ENCODE results near the gene HAUS8. TPM values are rescaled to one million over a fixed set of nuclear protein-coding genes. Genes with fewer than 3 reads are reported as not detected.

HAUS8 gene
- total RNA-seq, 1 experiment from 2014 or later = 19.1 TPM

DNA sequence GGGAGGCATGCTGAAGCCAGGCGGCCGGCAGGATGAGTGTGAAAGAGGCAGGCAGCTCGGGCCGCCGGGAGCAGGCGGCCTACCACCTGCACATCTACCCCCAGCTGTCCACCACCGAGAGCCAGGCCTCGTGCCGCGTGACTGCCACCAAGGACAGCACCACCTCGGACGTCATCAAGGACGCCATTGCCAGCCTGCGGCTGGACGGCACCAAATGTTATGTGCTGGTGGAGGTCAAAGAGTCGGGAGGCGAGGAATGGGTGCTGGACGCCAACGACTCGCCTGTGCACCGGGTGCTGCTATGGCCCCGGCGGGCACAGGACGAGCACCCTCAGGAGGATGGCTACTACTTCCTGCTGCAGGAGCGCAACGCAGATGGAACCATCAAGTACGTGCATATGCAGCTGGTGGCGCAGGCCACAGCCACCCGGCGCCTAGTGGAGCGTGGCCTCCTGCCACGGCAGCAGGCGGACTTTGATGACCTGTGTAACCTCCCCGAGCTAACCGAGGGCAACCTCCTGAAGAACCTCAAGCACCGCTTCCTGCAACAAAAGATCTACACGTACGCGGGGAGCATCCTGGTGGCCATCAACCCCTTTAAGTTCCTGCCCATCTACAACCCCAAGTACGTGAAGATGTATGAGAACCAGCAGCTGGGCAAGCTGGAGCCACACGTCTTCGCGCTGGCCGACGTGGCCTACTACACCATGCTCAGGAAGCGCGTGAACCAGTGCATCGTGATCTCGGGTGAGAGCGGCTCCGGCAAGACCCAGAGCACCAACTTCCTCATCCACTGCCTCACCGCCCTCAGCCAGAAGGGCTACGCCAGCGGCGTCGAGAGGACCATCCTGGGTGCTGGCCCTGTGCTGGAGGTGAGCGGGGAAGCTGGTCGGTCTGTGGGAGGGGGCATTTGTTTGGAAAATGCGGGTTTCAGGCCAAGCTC is 26.7 kb upstream of the HAUS8 start:
- Histone ChIP-seq H3K27ac (ENCODE audit: low read length) (no peak overlapping the region), H3K27me3 (ENCODE audit: low read length) (no peaks in the 10 kb centered on the region), H3K36me3 (ENCODE audit: low read depth, low read length) (peaks cover 20% of the 10 kb centered on the region), H3F3A (ENCODE audit: low read length, unreplicated experiment) (no peaks in the 10 kb centered on the region), H2AFZ (ENCODE audit: low read length) (no peak overlapping the region), H3K9ac (ENCODE audit: low read length) (no peak overlapping the region), H3K4me1 (ENCODE audit: insufficient read depth, low read length) (peaks cover 11% of the 10 kb centered on the region), H3K9me2 (replicated peaks; ENCODE audit: low read length) (no peaks in the 10 kb centered on the region), H3K79me2 (ENCODE audit: low read length) (peaks cover 43% of the 10 kb centered on the region), H3K9me3 (ENCODE audit: low read length) (no peaks in the 10 kb centered on the region), H3K4me2 (ENCODE audit: low read length) (no peak overlapping the region), H3K4me3 (ENCODE audit: low read length) (no peak overlapping the region), H4K20me1 (ENCODE audit: low read length) (no peaks in the 10 kb centered on the region)
- ChIA-PET CTCF (no interaction called here), POLR2A (ENCODE audit: unreplicated experiment) (no interaction called here)
- TF ChIP-seq, protein P1, sequence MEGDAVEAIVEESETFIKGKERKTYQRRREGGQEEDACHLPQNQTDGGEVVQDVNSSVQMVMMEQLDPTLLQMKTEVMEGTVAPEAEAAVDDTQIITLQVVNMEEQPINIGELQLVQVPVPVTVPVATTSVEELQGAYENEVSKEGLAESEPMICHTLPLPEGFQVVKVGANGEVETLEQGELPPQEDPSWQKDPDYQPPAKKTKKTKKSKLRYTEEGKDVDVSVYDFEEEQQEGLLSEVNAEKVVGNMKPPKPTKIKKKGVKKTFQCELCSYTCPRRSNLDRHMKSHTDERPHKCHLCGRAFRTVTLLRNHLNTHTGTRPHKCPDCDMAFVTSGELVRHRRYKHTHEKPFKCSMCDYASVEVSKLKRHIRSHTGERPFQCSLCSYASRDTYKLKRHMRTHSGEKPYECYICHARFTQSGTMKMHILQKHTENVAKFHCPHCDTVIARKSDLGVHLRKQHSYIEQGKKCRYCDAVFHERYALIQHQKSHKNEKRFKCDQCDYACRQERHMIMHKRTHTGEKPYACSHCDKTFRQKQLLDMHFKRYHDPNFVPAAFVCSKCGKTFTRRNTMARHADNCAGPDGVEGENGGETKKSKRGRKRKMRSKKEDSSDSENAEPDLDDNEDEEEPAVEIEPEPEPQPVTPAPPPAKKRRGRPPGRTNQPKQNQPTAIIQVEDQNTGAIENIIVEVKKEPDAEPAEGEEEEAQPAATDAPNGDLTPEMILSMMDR (conservative IDR thresholded peaks at IDR 0.05; ENCODE audit: low read depth, low read length) = no peak
- no peak for TF ChIP-seq EZH2phosphoT487 (IDR thresholded peaks at IDR 0.05; ENCODE audit: borderline replicate concordance, low read length)
- TF ChIP-seq EZH2 (IDR thresholded peaks at IDR 0.05; ENCODE audit: low read length, unreplicated experiment) = no peak
- ATAC-seq = no peak
- TSS peak; percentile 38 for BruUV-seq (replicated peaks)
- intact Hi-C loops (cut with micrococcal nuclease) = no loop called here
- no peak for DNase-seq

DNA sequence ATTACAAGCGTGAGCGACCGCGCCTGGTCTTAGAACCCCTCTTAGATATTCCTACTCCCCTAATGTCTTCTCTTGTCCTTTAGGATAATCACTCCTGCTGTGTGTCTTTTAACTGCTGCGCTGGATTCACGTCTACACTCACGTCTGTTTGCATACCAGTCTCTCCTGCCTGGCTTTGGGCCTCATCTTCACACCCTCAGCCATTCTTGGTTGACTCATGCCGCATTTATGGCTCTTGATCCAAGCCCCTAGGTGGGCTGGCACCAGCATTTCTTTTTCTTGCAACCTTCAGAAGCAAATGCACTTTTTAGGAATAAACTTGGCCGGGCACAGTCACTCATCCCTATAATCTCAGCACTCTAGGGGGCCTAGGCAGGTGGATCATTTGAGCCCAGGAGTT is 23.1 kb upstream of the HAUS8 start:
- Histone ChIP-seq H3K27me3 (ENCODE audit: low read length) (no peaks in the 10 kb centered on the region), H3K79me2 (ENCODE audit: low read length) (peaks cover 68% of the 10 kb centered on the region), H3K4me3 (ENCODE audit: low read length) (no peak overlapping the region), H3K9me3 (ENCODE audit: low read length) (no peaks in the 10 kb centered on the region), H3K36me3 (ENCODE audit: low read depth, low read length) (peaks cover 18% of the 10 kb centered on the region), H3K27ac (ENCODE audit: low read length) (no peak overlapping the region), H3F3A (ENCODE audit: low read length, unreplicated experiment) (no peaks in the 10 kb centered on the region), H3K9ac (ENCODE audit: low read length) (no peak overlapping the region), H4K20me1 (ENCODE audit: low read length) (no peaks in the 10 kb centered on the region), H2AFZ (ENCODE audit: low read length) (no peak overlapping the region), H3K9me2 (replicated peaks; ENCODE audit: low read length) (no peaks in the 10 kb centered on the region), H3K4me2 (ENCODE audit: low read length) (no peak overlapping the region), H3K4me1 (ENCODE audit: insufficient read depth, low read length) (peaks cover 11% of the 10 kb centered on the region)
- TF ChIP-seq EZH2phosphoT487 (IDR thresholded peaks at IDR 0.05; ENCODE audit: borderline replicate concordance, low read length) = no peak
- TF ChIP-seq, protein P1 (conservative IDR thresholded peaks at IDR 0.05; ENCODE audit: low read depth, low read length) = no peak
- no peak for TF ChIP-seq EZH2 (IDR thresholded peaks at IDR 0.05; ENCODE audit: low read length, unreplicated experiment)
- ChIA-PET CTCF (no interaction called here), POLR2A (ENCODE audit: unreplicated experiment) (no interaction called here)
- no TSS peak for BruUV-seq (replicated peaks)
- DNase-seq = no peak
- no peak for ATAC-seq
- intact Hi-C loops (cut with micrococcal nuclease) = no loop called here

DNA sequence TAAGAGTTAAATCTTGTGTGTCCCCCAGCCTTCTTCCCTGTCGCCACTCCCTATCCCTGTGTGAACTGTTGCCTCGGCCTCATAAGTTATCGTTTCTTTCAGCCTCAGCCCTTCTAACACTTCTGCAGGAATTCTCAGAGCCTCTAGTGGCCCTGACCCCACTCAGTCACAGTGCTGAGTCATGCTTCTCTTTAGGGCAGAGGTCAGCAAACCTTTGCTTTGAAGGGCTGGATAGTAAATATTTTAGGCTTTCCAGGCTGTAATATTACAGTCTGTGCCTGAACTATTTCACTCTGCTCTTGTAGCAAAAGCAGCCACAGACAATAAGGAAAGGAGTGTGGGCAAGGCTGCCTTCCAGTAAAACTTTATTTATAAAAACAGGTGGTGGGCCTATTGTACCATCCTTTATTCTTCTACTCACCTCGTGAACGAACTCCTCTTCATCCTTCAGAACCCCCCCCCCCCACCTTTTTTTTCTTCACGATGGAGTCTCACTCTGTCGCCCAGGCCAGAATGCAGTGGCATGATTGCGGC is 22.4 kb upstream of the HAUS8 start:
- ATAC-seq (peak; percentile 87), DNase-seq (peak; percentile 53)
- Histone ChIP-seq H3K27me3 (ENCODE audit: low read length) (no peaks in the 10 kb centered on the region), H3K27ac (ENCODE audit: low read length) (peak overlapping the region; percentile 19; the same call in 1 of the 2 replicates), H4K20me1 (ENCODE audit: low read length) (no peaks in the 10 kb centered on the region), H3K4me2 (ENCODE audit: low read length) (peak overlapping the region; percentile 69), H3K36me3 (ENCODE audit: low read depth, low read length) (peaks cover 11% of the 10 kb centered on the region), H3K9me2 (replicated peaks; ENCODE audit: low read length) (no peaks in the 10 kb centered on the region), H3K9me3 (ENCODE audit: low read length) (no peaks in the 10 kb centered on the region), H3K9ac (ENCODE audit: low read length) (no peak overlapping the region), H3K4me3 (ENCODE audit: low read length) (peak overlapping the region; percentile 32; the same call in 1 of the 2 replicates), H2AFZ (ENCODE audit: low read length) (no peak overlapping the region), H3K4me1 (ENCODE audit: insufficient read depth, low read length) (peaks cover 11% of the 10 kb centered on the region), H3K79me2 (ENCODE audit: low read length) (peaks cover 70% of the 10 kb centered on the region), H3F3A (ENCODE audit: low read length, unreplicated experiment) (no peaks in the 10 kb centered on the region)
- CTCF ChIA-PET = no interaction called here
- BruUV-seq (replicated peaks) = no TSS peak
- TF ChIP-seq, protein P1 (conservative IDR thresholded peaks at IDR 0.05; ENCODE audit: low read depth, low read length) = no peak
- TF ChIP-seq EZH2phosphoT487 (IDR thresholded peaks at IDR 0.05; ENCODE audit: borderline replicate concordance, low read length) (no peak), EZH2 (IDR thresholded peaks at IDR 0.05; ENCODE audit: low read length, unreplicated experiment) (no peak)
- intact Hi-C loops (cut with micrococcal nuclease) = no loop called here
- POLR2A ChIA-PET (ENCODE audit: unreplicated experiment) = no interaction called here

Measured in PC-3 (cell line).